Transverse colon (tissue), 4 donors: Measurements from ENCODE around the gene FAU.
A peak's percentile ranks its signal among the peaks of the same experiment; 100 is the strongest.

Source experiments
- POLR2A ChIP-seq: fragments of 450-650 bp; IDR thresholded peaks from one replicate; pipeline ENCODE4 v1.6.1; 2016; ENCODE audit warnings: antibody characterized with exemption, mild to moderate bottlenecking, moderate library complexity
- POLR2AphosphoS5 ChIP-seq, 3 donors: sonication (generic); formaldehyde crosslinking; IDR thresholded peaks; one replicate each; pipeline ENCODE4 v1.6.1; 2016; ENCODE audit warnings: antibody characterized with exemption in 3 of 3
- TF ChIP-seq, protein P1 (sequence below), 5 experiments: fragments of 200-600 bp in 3 of 5; fragments of 450-650 bp in 2 of 5; sonication (generic) in 3 of 5; IDR thresholded peaks; 1 replicate in 2 of 5; 2 replicates in 3 of 5; pipeline ENCODE4 v1.5.1; 2016 to 2017; ENCODE audit warnings: antibody characterized with exemption in 5 of 5, inconsistent platforms in 3 of 5, mild to moderate bottlenecking in 2 of 5, moderate library complexity in 1 of 5

DNA sequence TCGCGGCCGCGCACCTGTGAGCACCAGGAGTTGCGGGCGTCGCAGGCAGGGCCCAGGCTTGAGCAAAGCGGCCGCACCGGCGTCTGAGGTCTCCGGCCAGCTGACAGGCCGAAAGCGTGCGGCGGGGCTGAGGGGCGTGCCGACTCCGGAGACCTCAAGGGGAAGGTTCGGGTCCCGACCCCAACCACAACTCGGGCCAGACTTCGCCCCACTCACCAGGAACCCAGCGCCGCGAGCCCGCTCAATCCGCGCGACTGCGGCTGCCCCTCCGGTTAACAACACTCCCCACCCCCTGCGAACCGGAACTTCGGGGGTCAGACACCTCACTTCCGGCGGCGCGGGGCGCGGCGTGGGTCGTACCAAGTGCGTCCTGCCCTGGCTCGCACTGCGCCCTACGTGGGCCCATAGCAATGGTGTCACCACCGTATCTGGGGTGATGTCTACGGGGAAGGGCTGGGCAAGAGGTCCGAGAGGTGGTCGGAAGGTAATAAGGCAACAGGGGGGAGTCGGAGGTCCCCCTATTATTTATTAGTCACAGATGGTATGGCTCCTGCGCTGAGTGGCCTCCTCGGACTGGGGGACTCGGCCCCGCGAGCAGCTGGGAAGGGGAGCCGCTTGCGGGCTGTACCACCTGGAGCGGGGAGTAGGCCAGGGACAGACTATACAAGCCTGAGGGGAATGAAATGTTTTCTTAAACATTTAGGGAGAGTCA is 12.5 kb upstream of the FAU start, which contains the start of gene SYVN1:
- peak; percentile 99 to 100 (median 99) for TF ChIP-seq POLR2AphosphoS5 (IDR thresholded peaks at IDR 0.05)
- TF ChIP-seq, protein P1, sequence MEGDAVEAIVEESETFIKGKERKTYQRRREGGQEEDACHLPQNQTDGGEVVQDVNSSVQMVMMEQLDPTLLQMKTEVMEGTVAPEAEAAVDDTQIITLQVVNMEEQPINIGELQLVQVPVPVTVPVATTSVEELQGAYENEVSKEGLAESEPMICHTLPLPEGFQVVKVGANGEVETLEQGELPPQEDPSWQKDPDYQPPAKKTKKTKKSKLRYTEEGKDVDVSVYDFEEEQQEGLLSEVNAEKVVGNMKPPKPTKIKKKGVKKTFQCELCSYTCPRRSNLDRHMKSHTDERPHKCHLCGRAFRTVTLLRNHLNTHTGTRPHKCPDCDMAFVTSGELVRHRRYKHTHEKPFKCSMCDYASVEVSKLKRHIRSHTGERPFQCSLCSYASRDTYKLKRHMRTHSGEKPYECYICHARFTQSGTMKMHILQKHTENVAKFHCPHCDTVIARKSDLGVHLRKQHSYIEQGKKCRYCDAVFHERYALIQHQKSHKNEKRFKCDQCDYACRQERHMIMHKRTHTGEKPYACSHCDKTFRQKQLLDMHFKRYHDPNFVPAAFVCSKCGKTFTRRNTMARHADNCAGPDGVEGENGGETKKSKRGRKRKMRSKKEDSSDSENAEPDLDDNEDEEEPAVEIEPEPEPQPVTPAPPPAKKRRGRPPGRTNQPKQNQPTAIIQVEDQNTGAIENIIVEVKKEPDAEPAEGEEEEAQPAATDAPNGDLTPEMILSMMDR (IDR thresholded peaks at IDR 0.05) = peak in 1 of 5 experiments; percentile 9
- peak; percentile 99 for TF ChIP-seq POLR2A
